Endodermal cell (in vitro differentiated cells): Measurements from ENCODE around the gene COL27A1. TPM values are rescaled to one million over a fixed set of nuclear protein-coding genes. Genes with fewer than 3 reads are reported as not detected.

Experiments used
- DNase-seq: peaks from one replicate; pipeline ENCODE4 v3.0.0-alpha.2; 2017
- H3K27ac ChIP-seq: 2 replicates; pipeline ENCODE4 v1.5.1; 2013; ENCODE audit warnings: mild to moderate bottlenecking, low read depth, low read length, moderate library complexity
- H3K27me3 ChIP-seq: 2 replicates; pipeline ENCODE4 v1.6.1; 2013; ENCODE audit warnings: mild to moderate bottlenecking, low read length, moderate library complexity; ENCODE audit not compliant: insufficient read depth, control insufficient read depth, poor library complexity, severe bottlenecking
- H3K36me3 ChIP-seq: 2 replicates; pipeline ENCODE4 v1.7.0; 2013; ENCODE audit warnings: mild to moderate bottlenecking, low read length, moderate library complexity; ENCODE audit not compliant: control insufficient read depth, insufficient read depth
- H3K4me1 ChIP-seq: one replicate; pipeline ENCODE4 v1.7.0; 2013; ENCODE audit warnings: low read length; ENCODE audit not compliant: control insufficient read depth, insufficient read depth
- H3K4me3 ChIP-seq: 2 replicates; pipeline ENCODE4 v1.5.1; 2013; ENCODE audit warnings: mild to moderate bottlenecking, low read length, moderate library complexity
- H3K9ac ChIP-seq: 2 replicates; pipeline ENCODE4 v1.6.1; 2013; ENCODE audit warnings: mild to moderate bottlenecking, low read length, moderate library complexity; ENCODE audit not compliant: poor library complexity, severe bottlenecking; ENCODE audit errors: extremely low read depth
- H3K9me3 ChIP-seq: 2 replicates; pipeline ENCODE4 v1.6.1; 2013; ENCODE audit warnings: mild to moderate bottlenecking, low read length, moderate library complexity; ENCODE audit not compliant: control insufficient read depth
- H3K27ac Mint-ChIP-seq: 2 replicates; pipeline ENCODE4 v1.8.0; 2020; ENCODE audit warnings: mixed read lengths
- H3K27me3 Mint-ChIP-seq: 2 replicates; pipeline ENCODE4 v1.8.0; 2021; ENCODE audit warnings: mild to moderate bottlenecking, mixed read lengths; ENCODE audit not compliant: insufficient read depth
- H3K36me3 Mint-ChIP-seq: 2 replicates; pipeline ENCODE4 v1.8.0; 2020; ENCODE audit warnings: low read depth, mixed read lengths
- H3K4me1 Mint-ChIP-seq: 2 replicates; pipeline ENCODE4 v1.8.0; 2020; ENCODE audit warnings: mixed read lengths
- H3K4me3 Mint-ChIP-seq: 2 replicates; pipeline ENCODE4 v1.8.0; 2020; ENCODE audit warnings: mild to moderate bottlenecking, moderate library complexity, mixed read lengths
- H3K9me3 Mint-ChIP-seq: 2 replicates; pipeline ENCODE4 v1.8.0; 2020; ENCODE audit warnings: mild to moderate bottlenecking, mixed read lengths
- WGBS, 2 experiments: methylation state at CpG; one replicate each; pipeline versions ENCODE4 v1.1.5 to v1.1.7; 2013; ENCODE audit warnings: missing lambda C conversion rate in 2 of 2, mixed read lengths in 1 of 2; ENCODE audit not compliant: insufficient coverage in 1 of 2, insufficient read length in 1 of 2; 5-methylcytosine and 5-hydroxymethylcytosine counted together
- total RNA-seq, 2 donors: library from RNA; stranded (reverse); fragmentation: NEBNext Ultra II Directional in 1 of 2; extraction: Animal tissue kit (Norgen Biotek cat#: 25700) in 1 of 2; gene quantifications; 2 replicates in 1 of 2; 3 replicates in 1 of 2; pipeline ENCODE4 v1.2.1, GENCODE V29; 2021
- TF ChIP-seq, protein P1 (sequence below): fragments of 200-600 bp; sonication (generic); conservative IDR thresholded peaks from 2 replicates; pipeline ENCODE4 v1.5.0; 2021; ENCODE audit warnings: antibody characterized with exemption, mild to moderate bottlenecking

COL27A1 gene
- total RNA-seq, 2 donors from 2014 or later, result 43.8 to 69.5 TPM

- DNase-seq, result peak; percentile 39
- Mint-ChIP-seq H3K9me3 (no peaks in the 10 kb centered on the region), H3K4me3 (no peak overlapping the region), H3K4me1 (no peaks in the 10 kb centered on the region), H3K36me3 (peaks cover 20% of the 10 kb centered on the region), H3K27me3 (no peaks in the 10 kb centered on the region), H3K27ac (no peak overlapping the region)
- H3K9me3 ChIP-seq, result no peaks in the 10 kb centered on the region
- 92 to 97% methylated on average over 6 to 8 of the region's 8 CpGs for WGBS, 2 experiments
- no peaks in the 10 kb centered on the region for H3K27me3 ChIP-seq
- TF ChIP-seq, protein P1, sequence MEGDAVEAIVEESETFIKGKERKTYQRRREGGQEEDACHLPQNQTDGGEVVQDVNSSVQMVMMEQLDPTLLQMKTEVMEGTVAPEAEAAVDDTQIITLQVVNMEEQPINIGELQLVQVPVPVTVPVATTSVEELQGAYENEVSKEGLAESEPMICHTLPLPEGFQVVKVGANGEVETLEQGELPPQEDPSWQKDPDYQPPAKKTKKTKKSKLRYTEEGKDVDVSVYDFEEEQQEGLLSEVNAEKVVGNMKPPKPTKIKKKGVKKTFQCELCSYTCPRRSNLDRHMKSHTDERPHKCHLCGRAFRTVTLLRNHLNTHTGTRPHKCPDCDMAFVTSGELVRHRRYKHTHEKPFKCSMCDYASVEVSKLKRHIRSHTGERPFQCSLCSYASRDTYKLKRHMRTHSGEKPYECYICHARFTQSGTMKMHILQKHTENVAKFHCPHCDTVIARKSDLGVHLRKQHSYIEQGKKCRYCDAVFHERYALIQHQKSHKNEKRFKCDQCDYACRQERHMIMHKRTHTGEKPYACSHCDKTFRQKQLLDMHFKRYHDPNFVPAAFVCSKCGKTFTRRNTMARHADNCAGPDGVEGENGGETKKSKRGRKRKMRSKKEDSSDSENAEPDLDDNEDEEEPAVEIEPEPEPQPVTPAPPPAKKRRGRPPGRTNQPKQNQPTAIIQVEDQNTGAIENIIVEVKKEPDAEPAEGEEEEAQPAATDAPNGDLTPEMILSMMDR, result no peak
- H3K4me3 ChIP-seq, result no peak overlapping the region
- H3K36me3 ChIP-seq, result peaks cover 35% of the 10 kb centered on the region
- no peaks in the 10 kb centered on the region for H3K4me1 ChIP-seq
- no peak overlapping the region for H3K27ac ChIP-seq
- no peak overlapping the region for H3K9ac ChIP-seq
Measured at GRCh38 chr9:114312513-114312875, 157.2 kb downstream of the COL27A1 start.

- Mint-ChIP-seq H3K27ac (no peak overlapping the region), H3K27me3 (no peaks in the 10 kb centered on the region), H3K4me3 (no peak overlapping the region), H3K4me1 (no peaks in the 10 kb centered on the region), H3K9me3 (no peaks in the 10 kb centered on the region), H3K36me3 (peaks cover 20% of the 10 kb centered on the region)
- WGBS, 2 experiments, result 93 to 96% methylated on average over 8 of the region's 8 CpGs
- H3K9me3 ChIP-seq, result no peaks in the 10 kb centered on the region
- no peaks in the 10 kb centered on the region for H3K27me3 ChIP-seq
- no peak overlapping the region for H3K9ac ChIP-seq
- no peak overlapping the region for H3K4me3 ChIP-seq
- no peaks in the 10 kb centered on the region for H3K4me1 ChIP-seq
- H3K27ac ChIP-seq, result no peak overlapping the region
- peaks cover 29% of the 10 kb centered on the region for H3K36me3 ChIP-seq
- no peak for DNase-seq
- TF ChIP-seq, protein P1, result no peak
Measured at GRCh38 chr9:114313186-114313585, 157.8 kb downstream of the COL27A1 start.

GRCh38 chr9:114314256-114314867, 159.0 kb downstream of the COL27A1 start:
- 80 to 89% methylated on average over 5 to 7 of the region's 7 CpGs for WGBS, 2 experiments
- Histone ChIP-seq H3K27me3 (no peaks in the 10 kb centered on the region), H3K27ac (no peak overlapping the region), H3K4me1 (no peaks in the 10 kb centered on the region), H3K9ac (no peak overlapping the region), H3K4me3 (no peak overlapping the region), H3K9me3 (no peaks in the 10 kb centered on the region), H3K36me3 (peaks cover 20% of the 10 kb centered on the region)
- no peak overlapping the region for H3K27ac Mint-ChIP-seq
- TF ChIP-seq, protein P1, result no peak
- no peak overlapping the region for H3K4me3 Mint-ChIP-seq
- H3K36me3 Mint-ChIP-seq, result peaks cover 20% of the 10 kb centered on the region
- no peaks in the 10 kb centered on the region for H3K4me1 Mint-ChIP-seq
- H3K9me3 Mint-ChIP-seq, result no peaks in the 10 kb centered on the region
- no peaks in the 10 kb centered on the region for H3K27me3 Mint-ChIP-seq
- DNase-seq, result peak; percentile 30
